ELF-1 (cell line): ENCODE measurements around the gene LRRC8A.
"Not testable (repeated sequence)": the region's sequence is repeated elsewhere in the genome, so short reads cannot be mapped to it uniquely, and the experiment has no call there.

Source experiments
- DNase-seq: peaks from one replicate; pipeline ENCODE4 v3.0.0-alpha.2; 2016; ENCODE audit warnings: low read depth, low spot score

The LRRC8A gene

GRCh38 chr9:128920381-128921058, 38.6 kb downstream of the LRRC8A start, which contains the start of gene PHYHD1:
TSS of gene PHYHD1 (plus strand) at chr9:128920982. CDS start at chr9:128922324, 1,342 bp downstream.
- no peak for DNase-seq

GRCh38 chr9:128921881-128922763, 40.2 kb downstream of the LRRC8A start:
- peak; percentile 94 for DNase-seq

- no peak for DNase-seq
Observed at GRCh38 chr9:128923493-128923883, 41.6 kb downstream of the LRRC8A start.

- peak; percentile 85 for DNase-seq
Observed at GRCh38 chr9:128927731-128928411, 45.9 kb downstream of the LRRC8A start.

- DNase-seq = no peak
Observed at GRCh38 chr9:128928624-128929023, 46.7 kb downstream of the LRRC8A start.

- no peak for DNase-seq
Observed at GRCh38 chr9:128929560-128929959, 47.6 kb downstream of the LRRC8A start.

GRCh38 chr9:128933731-128934130, 51.8 kb downstream of the LRRC8A start:
- no peak for DNase-seq

GRCh38 chr9:128936171-128936865, 54.4 kb downstream of the LRRC8A start:
- DNase-seq = no peak

GRCh38 chr9:128937310-128938165, 55.6 kb downstream of the LRRC8A start:
- no peak for DNase-seq

- peak; percentile 58 for DNase-seq
Observed at GRCh38 chr9:128940271-128940921, 58.5 kb downstream of the LRRC8A start.

- DNase-seq = no peak
Observed at GRCh38 chr9:128940946-128941755, 59.2 kb downstream of the LRRC8A start.

- DNase-seq = no peak
Observed at GRCh38 chr9:128943832-128944620, 62.1 kb downstream of the LRRC8A start.

GRCh38 chr9:128944966-128945365, 63.0 kb downstream of the LRRC8A start:
- DNase-seq = not testable (repeated sequence)

GRCh38 chr9:128945798-128946501, 64.0 kb downstream of the LRRC8A start:
- DNase-seq = no peak

GRCh38 chr9:128946571-128947276, 64.8 kb downstream of the LRRC8A start:
- DNase-seq = no peak

GRCh38 chr9:128947277-128947526, 65.3 kb downstream of the LRRC8A start:
- DNase-seq = no peak

GRCh38 chr9:128947527-128948301, 65.8 kb downstream of the LRRC8A start, which contains the start of the genes DOLK and NUP188:
TSS of gene DOLK (minus strand) at chr9:128947603. CDS start at chr9:128947303, 300 bp downstream.
TSS of gene NUP188 (plus strand) at chr9:128947699. CDS start at chr9:128947720, 21 bp downstream.
- DNase-seq = peak; percentile 93
